GM12878 (cell line): ENCODE results near the gene CD72.

Experiments used
- CEBPB ChIP-seq, 2 experiments: fragments of 150-350 bp in 1 of 2; IDR thresholded peaks; 2 replicates each; pipeline ENCODE4 v1.6.1; 2012 to 2014; ENCODE audit warnings: low read depth in 2 of 2, low read length in 2 of 2, borderline replicate concordance in 1 of 2, inconsistent platforms in 1 of 2
- CTCF ChIP-seq, 3 experiments: IDR thresholded peaks in 2 of 3; conservative IDR thresholded peaks in 1 of 3; 2 replicates each; pipeline ENCODE4 v1.5.1; 2011; ENCODE audit warnings: low read depth in 3 of 3, low read length in 3 of 3, mild to moderate bottlenecking in 3 of 3, control low read depth in 2 of 3, moderate library complexity in 2 of 3, inconsistent platforms in 1 of 3, mixed read lengths in 1 of 3; ENCODE audit not compliant: control insufficient read depth in 2 of 3, insufficient read depth in 1 of 3; ENCODE audit errors: extremely low read depth in 1 of 3
- E2F4 ChIP-seq: IDR thresholded peaks from 2 replicates; pipeline ENCODE4 v1.6.1; 2012; ENCODE audit warnings: low read depth, low read length, improper control_type of control experiment
- REST ChIP-seq: IDR thresholded peaks from 2 replicates; pipeline ENCODE4 v1.6.1; 2012; ENCODE audit warnings: mild to moderate bottlenecking, low read depth, low read length
- USF2 ChIP-seq: IDR thresholded peaks from 2 replicates; pipeline ENCODE4 v1.6.1; 2011; ENCODE audit warnings: low read depth, low read length, improper control_type of control experiment, borderline replicate concordance
- YY1 ChIP-seq: IDR thresholded peaks from 2 replicates; pipeline ENCODE4 v1.6.1; 2011; ENCODE audit warnings: low read depth, mild to moderate bottlenecking, low read length

GRCh38 chr9:35656348-35656747, 38.1 kb upstream of the CD72 start:
- TF ChIP-seq YY1, result no peak
- no peak for TF ChIP-seq REST
- TF ChIP-seq CEBPB (IDR thresholded peaks at IDR 0.05; ENCODE audit: borderline replicate concordance in 1 of 2, low read depth in 2 of 2, low read length in 2 of 2), result no peak
- no peak for TF ChIP-seq E2F4
- no peak for TF ChIP-seq USF2
- TF ChIP-seq CTCF (IDR thresholded peaks at IDR 0.05 in 2 of 3, conservative IDR thresholded peaks at IDR 0.05 in 1 of 3; ENCODE audit: control insufficient read depth in 2 of 3, extremely low read depth in 1 of 3, insufficient read depth in 1 of 3, low read depth in 3 of 3, low read length in 3 of 3), result no peak
